ENCODE data around the gene PTPN13.

Gene PTPN13

GRCh38 chr4:86815653-86816052, 221.5 kb downstream of the PTPN13 start:
- no peaks in the 10 kb centered on the region for H3K36me3 ChIP-seq (ENCODE audit: insufficient read depth, low read length)
- H3K27me3 ChIP-seq (ENCODE audit: insufficient read depth, low read length, poor library complexity): no peaks in the 10 kb centered on the region
- DNase-seq (no peak), ATAC-seq (ENCODE audit: insufficient read depth, low read depth) (no peak)
- H3K4me1 ChIP-seq (ENCODE audit: insufficient read depth, low read length): no peaks in the 10 kb centered on the region
- H2AFZ ChIP-seq (ENCODE audit: low read depth, low read length): no peak overlapping the region
- H4K20me1 ChIP-seq (ENCODE audit: insufficient read depth, low read length): no peaks in the 10 kb centered on the region
- peaks cover 4% of the 10 kb centered on the region for H3K9me3 ChIP-seq (ENCODE audit: insufficient read depth, low read length, severe bottlenecking)
- H3K9ac ChIP-seq (ENCODE audit: low read depth, low read length): no peak overlapping the region
- no peak overlapping the region for H3K27ac ChIP-seq (ENCODE audit: low read length)
- H3K4me2 ChIP-seq (ENCODE audit: insufficient read depth, low read length): no peak overlapping the region
- no peaks in the 10 kb centered on the region for H3K79me2 ChIP-seq (ENCODE audit: insufficient read depth, low read length)
- TF ChIP-seq CTCF (IDR thresholded peaks at IDR 0.05; ENCODE audit: borderline replicate concordance, extremely low read depth, low read length, poor library complexity, severe bottlenecking) (no peak), EZH2 (IDR thresholded peaks at IDR 0.05; ENCODE audit: borderline replicate concordance, low read depth, low read length, severe bottlenecking) (no peak)
- H3K4me3 ChIP-seq (ENCODE audit: low read depth in 1 of 2, low read length in 2 of 2): no peak overlapping the region

- TF ChIP-seq EZH2 (IDR thresholded peaks at IDR 0.05; ENCODE audit: borderline replicate concordance, low read depth, low read length, severe bottlenecking): no peak
- TF ChIP-seq CTCF (IDR thresholded peaks at IDR 0.05; ENCODE audit: borderline replicate concordance, extremely low read depth, low read length, poor library complexity, severe bottlenecking): no peak
- no peak overlapping the region for H3K4me3 ChIP-seq (ENCODE audit: low read depth in 1 of 2, low read length in 2 of 2)
- H3K9me3 ChIP-seq (ENCODE audit: insufficient read depth, low read length, severe bottlenecking): peaks cover 4% of the 10 kb centered on the region
- H3K4me1 ChIP-seq (ENCODE audit: insufficient read depth, low read length): no peaks in the 10 kb centered on the region
- ATAC-seq (ENCODE audit: insufficient read depth, low read depth) (no peak), DNase-seq (no peak)
- no peaks in the 10 kb centered on the region for H3K79me2 ChIP-seq (ENCODE audit: insufficient read depth, low read length)
- H3K27ac ChIP-seq (ENCODE audit: low read length): no peak overlapping the region
- no peak overlapping the region for H2AFZ ChIP-seq (ENCODE audit: low read depth, low read length)
- no peaks in the 10 kb centered on the region for H4K20me1 ChIP-seq (ENCODE audit: insufficient read depth, low read length)
- no peak overlapping the region for H3K4me2 ChIP-seq (ENCODE audit: insufficient read depth, low read length)
- no peak overlapping the region for H3K9ac ChIP-seq (ENCODE audit: low read depth, low read length)
- no peaks in the 10 kb centered on the region for H3K27me3 ChIP-seq (ENCODE audit: insufficient read depth, low read length, poor library complexity)
- H3K36me3 ChIP-seq (ENCODE audit: insufficient read depth, low read length): no peaks in the 10 kb centered on the region
Observed at GRCh38 chr4:86816501-86817273, 222.6 kb downstream of the PTPN13 start.

GRCh38 chr4:86818211-86818610, 224.1 kb downstream of the PTPN13 start:
- Histone ChIP-seq H3K36me3 (ENCODE audit: insufficient read depth, low read length) (no peaks in the 10 kb centered on the region), H3K27ac (ENCODE audit: low read length) (no peak overlapping the region), H3K4me3 (ENCODE audit: low read depth in 1 of 2, low read length in 2 of 2) (no peak overlapping the region), H3K4me1 (ENCODE audit: insufficient read depth, low read length) (no peaks in the 10 kb centered on the region), H3K9me3 (ENCODE audit: insufficient read depth, low read length, severe bottlenecking) (peaks cover 4% of the 10 kb centered on the region), H3K79me2 (ENCODE audit: insufficient read depth, low read length) (no peaks in the 10 kb centered on the region), H3K27me3 (ENCODE audit: insufficient read depth, low read length, poor library complexity) (no peaks in the 10 kb centered on the region), H4K20me1 (ENCODE audit: insufficient read depth, low read length) (no peaks in the 10 kb centered on the region), H3K9ac (ENCODE audit: low read depth, low read length) (no peak overlapping the region), H3K4me2 (ENCODE audit: insufficient read depth, low read length) (no peak overlapping the region), H2AFZ (ENCODE audit: low read depth, low read length) (no peak overlapping the region)
- no peak for TF ChIP-seq CTCF (IDR thresholded peaks at IDR 0.05; ENCODE audit: borderline replicate concordance, extremely low read depth, low read length, poor library complexity, severe bottlenecking)
- no peak for TF ChIP-seq EZH2 (IDR thresholded peaks at IDR 0.05; ENCODE audit: borderline replicate concordance, low read depth, low read length, severe bottlenecking)
- DNase-seq (no peak), ATAC-seq (ENCODE audit: insufficient read depth, low read depth) (no peak)
